Measurements from ENCODE around the gene TMEM236. TPM values are rescaled to one million over a fixed set of nuclear protein-coding genes. Genes with fewer than 3 reads are reported as not detected.

Gene TMEM236
- total RNA-seq, 4 donors from 2014 or later = 0.34 to 1.2 (median 0.89) TPM

- Histone ChIP-seq H3K36me3 (no peaks in the 10 kb centered on the region), H3K4me1 (peaks cover under 1 to 7% (median 2%) of the 10 kb centered on the region in 4 donors), H3K9me3 (no peaks in the 10 kb centered on the region), H3K27ac (replicated peaks in 1 of 4) (no peak overlapping the region), H3K4me3 (no peak overlapping the region), H3K27me3 (no peaks in the 10 kb centered on the region)
- TF ChIP-seq POLR2AphosphoS5 (IDR thresholded peaks at IDR 0.05) (no peak), EP300 (IDR thresholded peaks at IDR 0.05) (no peak), POLR2A (IDR thresholded peaks at IDR 0.05; ENCODE audit: low read depth) (no peak)
- TF ChIP-seq, protein P1, sequence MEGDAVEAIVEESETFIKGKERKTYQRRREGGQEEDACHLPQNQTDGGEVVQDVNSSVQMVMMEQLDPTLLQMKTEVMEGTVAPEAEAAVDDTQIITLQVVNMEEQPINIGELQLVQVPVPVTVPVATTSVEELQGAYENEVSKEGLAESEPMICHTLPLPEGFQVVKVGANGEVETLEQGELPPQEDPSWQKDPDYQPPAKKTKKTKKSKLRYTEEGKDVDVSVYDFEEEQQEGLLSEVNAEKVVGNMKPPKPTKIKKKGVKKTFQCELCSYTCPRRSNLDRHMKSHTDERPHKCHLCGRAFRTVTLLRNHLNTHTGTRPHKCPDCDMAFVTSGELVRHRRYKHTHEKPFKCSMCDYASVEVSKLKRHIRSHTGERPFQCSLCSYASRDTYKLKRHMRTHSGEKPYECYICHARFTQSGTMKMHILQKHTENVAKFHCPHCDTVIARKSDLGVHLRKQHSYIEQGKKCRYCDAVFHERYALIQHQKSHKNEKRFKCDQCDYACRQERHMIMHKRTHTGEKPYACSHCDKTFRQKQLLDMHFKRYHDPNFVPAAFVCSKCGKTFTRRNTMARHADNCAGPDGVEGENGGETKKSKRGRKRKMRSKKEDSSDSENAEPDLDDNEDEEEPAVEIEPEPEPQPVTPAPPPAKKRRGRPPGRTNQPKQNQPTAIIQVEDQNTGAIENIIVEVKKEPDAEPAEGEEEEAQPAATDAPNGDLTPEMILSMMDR (IDR thresholded peaks at IDR 0.05) = no peak
- WGBS = 86% methylated on average over 10 of the region's 10 CpGs
- DNase-seq (ENCODE audit: extremely low spot score) = peak; percentile 72
- intact Hi-C loops (cut with DNase I) = loop anchor here (10.0 kb wide), 1 partner anchor 487 kb away; no protein-coding TSS in a partner anchor
Observed at GRCh38 chr10:17747883-17748550, 4.0 kb upstream of the TMEM236 start.

- no peaks in the 10 kb centered on the region for H3K27me3 ChIP-seq
- intact Hi-C loops (cut with DNase I) = loop anchor here (10.0 kb wide), 1 partner anchor 485 kb away; no protein-coding TSS in a partner anchor
- peaks cover 0 to 2% (median 0%) of the 10 kb centered on the region in 4 donors for H3K4me1 ChIP-seq
- WGBS = 96% methylated on average over 8 of the region's 8 CpGs
- H3K4me3 ChIP-seq = no peak overlapping the region
- no peaks in the 10 kb centered on the region for H3K36me3 ChIP-seq
- no peaks in the 10 kb centered on the region for H3K9me3 ChIP-seq
- no peak overlapping the region for H3K27ac ChIP-seq (replicated peaks in 1 of 4)
- TF ChIP-seq POLR2AphosphoS5 (IDR thresholded peaks at IDR 0.05) (no peak), POLR2A (IDR thresholded peaks at IDR 0.05; ENCODE audit: low read depth) (no peak), EP300 (IDR thresholded peaks at IDR 0.05) (no peak)
- TF ChIP-seq, protein P1 (IDR thresholded peaks at IDR 0.05) = no peak
- DNase-seq (ENCODE audit: extremely low spot score) = no peak
Observed at GRCh38 chr10:17749890-17750289, 2.1 kb upstream of the TMEM236 start.

- Histone ChIP-seq H3K36me3 (no peaks in the 10 kb centered on the region), H3K9me3 (no peaks in the 10 kb centered on the region), H3K4me1 (peaks cover 0 to 5% (median 0%) of the 10 kb centered on the region in 4 donors), H3K27ac (replicated peaks in 1 of 4) (no peak overlapping the region), H3K27me3 (no peaks in the 10 kb centered on the region), H3K4me3 (peak overlapping the region in 1 of 4 donors; percentile 11)
- no peak for DNase-seq (ENCODE audit: extremely low spot score)
- TF ChIP-seq POLR2AphosphoS5 (IDR thresholded peaks at IDR 0.05) (no peak), POLR2A (IDR thresholded peaks at IDR 0.05; ENCODE audit: low read depth) (no peak), EP300 (IDR thresholded peaks at IDR 0.05) (no peak)
- TF ChIP-seq, protein P1 (IDR thresholded peaks at IDR 0.05) = no peak
- intact Hi-C loops (cut with DNase I) = no loop called here
- 65% methylated on average over 7 of the region's 7 CpGs for WGBS
Observed at GRCh38 chr10:17756557-17757217, 4.7 kb downstream of the TMEM236 start.

GRCh38 chr10:17758200-17758599 lies 6.2 kb downstream of the TMEM236 start:
- Histone ChIP-seq H3K9me3 (no peaks in the 10 kb centered on the region), H3K4me1 (peaks cover 0 to 5% (median 0%) of the 10 kb centered on the region in 4 donors), H3K27me3 (no peaks in the 10 kb centered on the region), H3K4me3 (no peak overlapping the region), H3K36me3 (no peaks in the 10 kb centered on the region), H3K27ac (replicated peaks in 1 of 4) (no peak overlapping the region)
- no peak for TF ChIP-seq POLR2AphosphoS5 (IDR thresholded peaks at IDR 0.05)
- TF ChIP-seq, protein P1 (IDR thresholded peaks at IDR 0.05) = no peak
- no peak for TF ChIP-seq POLR2A (IDR thresholded peaks at IDR 0.05; ENCODE audit: low read depth)
- TF ChIP-seq EP300 (IDR thresholded peaks at IDR 0.05) = no peak
- WGBS = 90% methylated on average over 2 of the region's 2 CpGs
- no peak for DNase-seq (ENCODE audit: extremely low spot score)
- intact Hi-C loops (cut with DNase I) = no loop called here
